GM12892 (cell line): Measurements from ENCODE around the gene DRAXIN.

ENCODE experiments used
- DNase-seq: peaks from one replicate; pipeline ENCODE4 v3.0.0; 2011; ENCODE audit not compliant: insufficient read length
- FAIRE-seq: peaks from 2 replicates; lab custom pipeline; 2011; peaks lifted over from hg19 to GRCh38; lab: Jason Lieb, UNC
- POLR2A ChIP-seq: IDR thresholded peaks from 2 replicates; pipeline ENCODE4 v1.6.1; 2011; ENCODE audit warnings: low read depth, low read length, control low read depth
- POLR2AphosphoS5 ChIP-seq: IDR thresholded peaks from 2 replicates; pipeline ENCODE4 v1.6.1; 2011; ENCODE audit warnings: low read depth, low read length, control low read depth
- TAF1 ChIP-seq: IDR thresholded peaks from 2 replicates; pipeline ENCODE4 v1.6.1; 2011; ENCODE audit warnings: low read depth, mild to moderate bottlenecking, control low read depth, low read length, borderline replicate concordance

Gene DRAXIN

DNA sequence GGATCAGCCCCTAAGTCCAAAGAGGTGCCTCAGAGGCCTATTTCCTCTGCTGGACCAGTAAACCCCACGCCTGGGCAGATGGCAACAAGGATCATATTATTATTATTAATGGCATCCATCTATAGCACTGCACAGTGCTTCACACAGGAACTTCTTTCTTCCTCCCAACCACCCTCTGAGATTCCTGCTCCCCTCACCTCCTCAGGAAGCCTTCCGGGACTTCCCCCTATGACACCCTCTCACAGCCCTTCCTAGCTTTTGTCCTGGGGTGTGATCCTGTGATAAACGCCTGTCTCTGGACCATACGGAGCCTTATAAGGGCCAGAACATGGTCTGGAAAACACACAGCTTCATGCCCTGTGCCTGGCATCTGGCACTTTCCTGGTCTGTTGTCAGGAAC, 40.5 kb upstream of the DRAXIN start:
- FAIRE-seq: no peak
- DNase-seq: no peak
- no peak for TF ChIP-seq POLR2AphosphoS5
- TF ChIP-seq TAF1: no peak
- no peak for TF ChIP-seq POLR2A

DNA sequence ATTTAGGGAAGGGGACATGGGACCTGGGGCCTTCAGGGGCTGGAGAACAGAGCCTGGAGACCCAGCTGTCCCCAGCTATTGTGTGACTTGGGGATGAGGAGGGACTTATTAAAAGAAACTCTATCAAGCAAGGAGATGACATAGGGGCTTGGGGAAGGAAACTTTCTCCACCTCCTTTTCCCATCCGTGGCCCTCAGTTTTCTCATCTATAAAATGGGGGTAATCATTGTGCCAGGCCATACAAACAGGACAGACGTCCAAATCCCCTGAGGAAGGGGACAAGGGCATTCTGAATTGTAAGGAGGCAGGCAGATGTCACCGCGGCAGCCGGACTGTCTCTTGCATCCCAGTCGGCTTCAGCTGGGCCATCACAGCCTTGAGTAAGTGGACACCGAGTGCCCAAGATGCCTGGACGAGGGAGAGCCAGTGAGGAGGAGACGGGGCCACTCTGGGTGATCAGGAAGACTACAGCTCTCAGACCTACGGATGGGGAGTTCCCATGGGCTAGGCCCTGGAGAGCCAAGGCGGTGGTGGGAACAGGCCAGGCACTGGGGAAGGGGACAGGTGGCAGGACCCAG, 39.2 kb upstream of the DRAXIN start:
- DNase-seq: no peak
- no peak for TF ChIP-seq TAF1
- FAIRE-seq: no peak

DNA sequence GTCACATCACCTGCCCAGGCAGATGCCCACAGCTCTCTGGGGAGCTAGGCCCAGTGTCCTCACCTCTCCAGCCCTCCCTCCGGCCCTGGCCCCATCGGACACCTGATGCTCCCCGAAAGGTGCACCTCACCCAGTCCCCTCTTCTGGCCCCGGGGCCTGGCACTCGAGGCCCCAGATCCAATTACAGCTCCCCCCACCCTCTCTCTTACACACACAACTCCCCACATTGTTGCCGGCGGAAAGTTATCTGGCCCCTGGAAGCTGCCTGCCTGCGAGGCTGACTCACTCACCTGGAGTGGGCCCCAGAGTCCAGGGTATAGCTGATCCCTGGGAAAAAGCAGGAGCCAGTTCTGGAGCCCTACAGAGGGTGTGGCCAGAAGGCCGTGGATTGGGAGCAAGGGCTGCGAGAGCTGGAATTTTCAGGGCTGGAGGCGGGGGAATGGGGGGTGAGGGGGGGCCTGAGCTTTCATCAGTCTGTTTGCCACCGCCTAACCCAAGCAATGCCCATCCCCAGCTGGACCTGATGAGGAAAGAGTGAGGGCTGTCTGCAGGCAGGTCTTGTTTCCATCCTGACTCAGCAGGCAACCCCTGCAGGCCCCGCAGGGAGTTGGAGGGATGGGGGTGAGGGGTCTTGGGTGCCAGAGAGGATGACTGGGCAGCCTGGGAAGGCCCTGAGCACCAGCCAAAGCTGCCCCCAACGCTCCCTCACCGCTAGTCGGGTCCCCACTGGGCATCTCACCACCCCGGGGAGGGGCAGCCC, 38.2 kb upstream of the DRAXIN start:
- no peak for FAIRE-seq
- TF ChIP-seq POLR2AphosphoS5 (no peak), TAF1 (no peak), POLR2A (no peak)
- DNase-seq: no peak

DNA sequence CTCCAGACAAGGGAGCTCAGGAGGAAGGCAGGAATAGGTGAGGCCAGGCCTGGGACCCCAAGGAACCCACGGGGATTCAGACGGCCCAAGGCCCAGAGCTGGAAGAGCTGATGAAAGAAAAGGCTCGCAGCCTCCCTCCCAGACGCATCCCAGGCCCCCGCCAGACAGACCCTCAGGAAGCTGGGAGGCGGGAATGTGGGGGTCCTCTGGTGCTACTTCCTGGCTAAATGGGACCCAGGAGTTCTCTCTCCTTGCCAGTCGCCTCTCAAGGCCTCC, 37.7 kb upstream of the DRAXIN start:
- FAIRE-seq (no peak), DNase-seq (no peak)
- no peak for TF ChIP-seq POLR2AphosphoS5
- TF ChIP-seq TAF1: no peak
- no peak for TF ChIP-seq POLR2A

DNA sequence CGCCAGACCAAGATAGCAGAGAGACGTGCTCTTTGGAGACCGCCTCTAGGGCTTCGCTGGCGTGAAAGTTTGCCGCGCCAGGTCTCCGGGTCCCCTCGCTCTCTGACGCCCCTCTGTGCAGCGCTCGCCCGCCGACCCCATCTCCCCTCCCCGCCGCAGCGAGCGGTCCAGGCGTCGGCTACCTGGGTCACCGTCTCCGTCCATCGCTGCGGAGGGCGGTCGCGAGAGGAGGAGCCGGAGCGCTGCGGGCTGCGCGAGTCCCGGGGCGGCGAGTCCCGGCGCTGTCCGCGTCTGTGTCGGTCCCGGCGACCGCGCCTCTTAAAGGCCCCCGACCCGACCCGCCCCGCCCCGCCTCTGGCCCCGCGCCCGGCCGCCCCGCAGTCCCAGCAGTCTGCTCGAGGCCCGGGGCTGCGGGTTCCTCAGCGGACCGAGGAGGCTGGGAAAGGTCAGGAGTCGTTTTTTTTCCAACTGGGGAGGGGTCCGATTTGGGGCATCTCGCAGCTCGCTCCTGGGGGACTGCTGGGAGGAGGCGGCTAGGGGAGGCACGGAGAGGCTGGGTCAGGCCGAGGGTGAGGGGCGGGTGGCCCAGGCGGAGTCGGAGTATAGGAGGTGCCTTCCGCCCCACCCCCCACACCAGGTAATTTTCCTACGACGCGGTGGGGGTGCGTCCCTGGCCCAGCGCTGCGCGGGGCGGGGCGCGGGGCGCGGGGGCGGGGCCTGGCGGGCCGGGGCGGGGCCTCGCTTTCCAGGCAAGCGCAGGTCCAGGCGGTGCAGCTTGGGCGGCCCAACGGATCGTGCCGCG, 37.2 kb upstream of the DRAXIN start, which contains the start of the genes FBXO2 and FBXO44:
Gene FBXO2, minus strand, starts transcription at position 293 of the 802 bp plus-strand sequence. Its CDS starts 89 bp downstream, at position 204.
Gene FBXO44, plus strand, starts transcription at position 741 of the 802 bp plus-strand sequence. CDS start 959 bp downstream, outside the sequence.
- no peak for TF ChIP-seq POLR2AphosphoS5
- TF ChIP-seq TAF1: no peak
- TF ChIP-seq POLR2A: no peak
- peak; percentile 96 for FAIRE-seq
- DNase-seq: peak; percentile 74

DNA sequence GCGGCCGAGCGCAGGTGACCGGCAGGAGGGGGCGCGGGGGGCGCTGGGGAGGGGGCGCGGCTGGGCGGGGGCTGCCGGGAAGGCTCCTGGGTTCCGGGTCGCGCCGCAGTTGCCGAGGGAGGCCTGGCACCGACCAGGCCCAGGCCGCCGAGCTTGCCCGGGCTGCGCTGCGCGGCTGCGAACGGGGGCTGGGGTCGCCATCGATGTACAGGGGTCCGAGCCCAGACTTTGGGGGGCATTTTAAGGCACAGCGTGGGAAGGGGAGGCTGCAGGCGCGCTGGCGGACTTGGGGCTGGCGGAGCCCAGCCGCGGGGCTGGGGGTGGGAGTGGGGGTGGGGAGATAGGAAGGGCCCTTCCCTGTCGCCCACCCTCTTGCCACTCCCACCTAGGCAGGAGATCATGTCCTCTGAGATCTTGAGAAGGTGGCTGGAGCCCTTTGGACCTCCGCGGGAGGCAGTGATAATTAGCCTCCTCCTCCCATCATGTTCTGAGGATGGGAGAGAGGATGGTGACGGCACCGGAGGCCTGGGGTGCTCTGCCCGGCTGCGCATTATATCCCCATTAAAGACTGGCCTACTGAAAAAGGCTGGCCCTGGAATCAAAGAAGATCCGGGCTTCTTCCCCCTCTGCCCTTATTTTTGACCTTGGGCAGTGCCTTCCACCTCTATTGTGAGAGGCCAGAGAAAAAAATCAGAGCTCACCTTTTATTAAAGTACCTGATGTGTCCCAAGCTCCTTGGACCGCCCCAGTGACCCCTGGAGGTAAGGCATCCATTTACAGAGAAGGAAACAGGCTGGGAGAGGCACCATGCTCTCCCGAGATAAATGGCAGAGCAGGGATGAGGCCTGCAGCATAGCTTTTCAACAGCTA, 36.3 kb upstream of the DRAXIN start:
- DNase-seq (peak; percentile 49), FAIRE-seq (peak; percentile 58)
- TF ChIP-seq TAF1 (no peak), POLR2AphosphoS5 (no peak), POLR2A (no peak)

DNA sequence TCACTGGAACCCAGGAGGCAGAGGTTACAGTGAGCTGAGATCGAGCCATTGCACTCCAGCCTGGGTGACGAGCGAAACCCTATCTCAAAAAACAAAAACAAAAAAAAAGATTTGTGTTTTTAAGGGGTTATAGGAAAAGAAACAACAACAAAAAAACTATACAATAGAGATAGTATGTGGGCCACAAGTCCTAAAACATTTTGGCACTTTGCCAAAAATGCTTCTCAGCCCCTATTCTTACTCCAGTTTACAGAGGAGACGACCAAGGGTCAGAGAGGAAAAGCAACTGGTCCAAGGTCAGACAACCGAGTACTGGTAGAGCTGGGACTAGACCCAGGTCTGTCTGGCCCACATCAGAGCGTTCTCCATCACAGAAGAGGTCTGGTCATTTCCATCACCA, 33.9 kb upstream of the DRAXIN start:
- DNase-seq: no peak
- TF ChIP-seq POLR2A: no peak
- no peak for FAIRE-seq

DNA sequence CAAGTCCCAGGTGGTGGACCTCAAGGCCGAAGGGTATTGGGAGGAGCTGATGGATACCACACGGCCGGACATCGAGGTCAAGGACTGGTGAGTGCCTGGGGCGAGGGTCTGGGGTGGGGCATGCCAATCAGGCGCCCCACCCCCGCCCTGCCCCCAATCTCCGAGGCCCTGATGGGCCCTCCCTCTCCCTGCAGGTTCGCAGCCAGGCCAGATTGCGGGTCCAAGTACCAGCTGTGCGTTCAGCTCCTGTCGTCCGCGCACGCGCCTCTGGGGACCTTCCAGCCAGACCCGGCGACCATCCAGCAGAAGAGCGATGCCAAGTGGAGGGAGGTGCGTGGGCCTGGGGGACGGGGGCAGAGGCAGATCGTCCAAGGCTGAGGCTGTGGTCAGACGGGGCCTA, 33.0 kb upstream of the DRAXIN start:
- no peak for FAIRE-seq
- TF ChIP-seq TAF1: no peak
- TF ChIP-seq POLR2AphosphoS5: no peak
- no peak for TF ChIP-seq POLR2A
- no peak for DNase-seq

DNA sequence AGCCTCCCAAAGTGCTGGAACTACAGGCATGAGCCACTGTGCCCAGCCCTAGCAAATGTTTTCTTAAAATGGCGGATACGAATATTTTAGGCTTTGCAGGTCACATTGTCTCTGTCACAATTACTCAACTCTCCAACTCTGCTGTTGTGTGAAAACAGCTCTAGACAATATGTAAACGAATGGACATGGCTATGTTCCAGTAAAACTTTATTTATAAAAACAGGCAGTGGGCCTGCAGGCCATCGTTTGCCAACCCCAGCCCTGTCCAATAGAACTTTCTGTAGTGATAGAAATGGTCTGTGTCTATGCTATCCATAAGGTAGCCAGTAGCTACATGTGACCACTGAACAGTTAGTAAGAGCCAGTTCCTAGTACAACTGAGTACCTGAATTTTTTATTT, 31.8 kb upstream of the DRAXIN start:
- FAIRE-seq: no peak
- TF ChIP-seq TAF1: no peak
- TF ChIP-seq POLR2A: no peak
- no peak for TF ChIP-seq POLR2AphosphoS5
- DNase-seq: no peak

DNA sequence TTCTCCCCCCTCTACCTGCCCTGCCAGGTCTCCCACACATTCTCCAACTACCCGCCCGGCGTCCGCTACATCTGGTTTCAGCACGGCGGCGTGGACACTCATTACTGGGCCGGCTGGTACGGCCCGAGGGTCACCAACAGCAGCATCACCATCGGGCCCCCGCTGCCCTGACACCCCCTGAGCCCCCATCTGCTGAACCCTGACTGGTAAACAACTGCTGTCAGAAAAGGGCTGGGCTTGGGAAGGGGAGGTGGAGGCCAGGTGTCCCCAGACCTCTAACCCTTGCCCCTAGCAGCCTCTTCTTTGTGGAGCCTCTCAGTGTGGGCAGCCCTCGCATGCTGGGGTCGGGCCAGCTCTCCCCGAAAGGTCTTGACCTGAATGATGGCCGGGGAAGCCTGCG, 30.4 kb upstream of the DRAXIN start:
- TF ChIP-seq TAF1: no peak
- TF ChIP-seq POLR2A: no peak
- no peak for TF ChIP-seq POLR2AphosphoS5
- DNase-seq (no peak), FAIRE-seq (no peak)

DNA sequence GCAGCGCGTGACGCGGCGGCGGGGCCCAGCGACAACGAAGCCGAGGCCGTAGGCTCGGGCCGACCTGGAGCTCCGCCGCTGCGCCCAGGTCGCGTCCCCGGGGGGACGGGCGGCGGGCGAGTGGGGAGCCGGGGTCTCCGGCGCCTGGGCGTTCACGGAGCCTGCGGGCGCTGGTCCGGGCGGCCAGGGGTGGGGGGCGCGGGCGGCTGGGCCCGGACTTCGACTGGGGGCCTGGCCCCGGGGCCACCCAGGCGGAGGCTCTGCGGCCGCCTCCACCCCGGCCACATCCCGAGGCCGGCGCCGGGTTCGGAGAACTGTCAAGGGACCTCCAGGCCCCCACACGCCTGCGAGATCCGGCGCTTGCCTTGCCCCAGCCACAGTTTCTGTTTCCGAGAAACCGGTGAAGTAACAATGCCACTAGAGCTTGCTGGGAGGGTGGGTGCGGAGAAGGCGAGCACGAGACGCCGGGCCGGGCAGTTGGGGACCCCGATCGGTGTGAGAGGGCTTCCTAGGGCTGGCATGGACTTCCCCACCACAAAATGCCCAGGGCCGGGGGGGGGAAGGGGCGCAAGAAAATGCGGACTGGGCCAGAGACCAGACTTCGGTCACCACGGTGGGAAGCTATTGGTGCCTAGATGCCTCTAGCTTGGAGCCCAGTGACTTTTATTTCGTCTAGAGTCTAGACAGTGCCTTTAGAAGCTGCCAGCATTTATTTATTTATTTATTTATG, 27.0 kb upstream of the DRAXIN start:
- no peak for TF ChIP-seq POLR2AphosphoS5
- TF ChIP-seq TAF1: no peak
- TF ChIP-seq POLR2A: no peak
- peak; percentile 88 for FAIRE-seq
- peak; percentile 73 for DNase-seq
